H1 (cell line): ENCODE data around the gene SIX5. TPM values are rescaled to one million over a fixed set of nuclear protein-coding genes. Genes with fewer than 3 reads are reported as not detected.
A peak's percentile ranks its signal among the peaks of the same experiment; 100 is the strongest.

Experiments
- CTCF ChIA-PET: fragments of 300-600 bp; sonication (Branson Sonifier 250); formaldehyde crosslinking; loops from one replicate; lab custom pipeline; 2021; ENCODE audit not compliant: partially characterized antibody; lab: Charles Lee
- POLR2A ChIA-PET: fragments of 300-600 bp; sonication (Branson Sonifier 250); formaldehyde crosslinking; loops from one replicate; lab custom pipeline; 2021; ENCODE audit warnings: inconsistent platforms; ENCODE audit not compliant: partially characterized antibody; lab: Charles Lee
- DNase-seq, 2 experiments: peaks; one replicate each; pipeline versions ENCODE4 v3.0.0 to v3.0.0-alpha.2; 2010 to 2022; ENCODE audit warnings: low spot score in 2 of 2, low read depth in 1 of 2, mixed read lengths in 1 of 2
- FAIRE-seq: peaks from 2 replicates; lab custom pipeline; 2011; peaks lifted over from hg19 to GRCh38; lab: Jason Lieb, UNC
- H2AFZ ChIP-seq: 2 replicates; pipeline ENCODE4 v1.8.1; 2012; ENCODE audit warnings: low read length, inconsistent platforms
- H2AK5ac ChIP-seq: 2 replicates; pipeline ENCODE4 v1.6.1; 2013; ENCODE audit warnings: low read depth, low read length
- H2BK120ac ChIP-seq: replicated peaks from 2 replicates; pipeline ENCODE3; 2013; ENCODE audit warnings: low read depth, low read length, inconsistent platforms
- H2BK12ac ChIP-seq: 2 replicates; pipeline ENCODE4 v1.6.1; 2013; ENCODE audit warnings: low read depth, low read length
- H2BK15ac ChIP-seq: 2 replicates; pipeline ENCODE4 v1.6.1; 2013; ENCODE audit warnings: low read length
- H2BK20ac ChIP-seq: 2 replicates; pipeline ENCODE4 v1.6.1; 2013; ENCODE audit warnings: low read length
- H2BK5ac ChIP-seq: 2 replicates; pipeline ENCODE4 v1.6.1; 2013; ENCODE audit warnings: low read depth, low read length
- H3K14ac ChIP-seq: 2 replicates; pipeline ENCODE4 v1.6.1; 2013; ENCODE audit warnings: inconsistent platforms; ENCODE audit not compliant: insufficient read length
- H3K18ac ChIP-seq: 2 replicates; pipeline ENCODE4 v1.6.1; 2013; ENCODE audit warnings: low read length; ENCODE audit errors: extremely low read depth
- H3K23ac ChIP-seq: 2 replicates; pipeline ENCODE4 v1.6.1; 2013; ENCODE audit warnings: inconsistent platforms; ENCODE audit not compliant: insufficient read length
- H3K23me2 ChIP-seq: 2 replicates; pipeline ENCODE4 v1.6.1; 2013; ENCODE audit warnings: low read depth, low read length
- H3K27ac ChIP-seq: 2 replicates; pipeline ENCODE4 v1.6.1; 2011; ENCODE audit warnings: low read depth, low read length, inconsistent platforms
- H3K27me3 ChIP-seq, 4 experiments: replicated peaks in 1 of 4; 1 replicate in 1 of 4; 2 replicates in 3 of 4; pipeline versions ENCODE4 v1.6.1 to v1.8.1; 2011 to 2013; ENCODE audit warnings: low read length in 3 of 4, mild to moderate bottlenecking in 3 of 4, inconsistent platforms in 2 of 4, mixed read lengths in 2 of 4, moderate library complexity in 1 of 4; ENCODE audit not compliant: control insufficient read depth in 3 of 4, insufficient read depth in 3 of 4; ENCODE audit errors: extremely low read depth in 1 of 4
- H3K36me3 ChIP-seq, 4 experiments: 2 replicates each; pipeline versions ENCODE4 v1.6.1 to v1.8.1; 2011 to 2013; ENCODE audit warnings: mild to moderate bottlenecking in 4 of 4, low read length in 3 of 4, moderate library complexity in 2 of 4, control low read depth in 1 of 4, inconsistent platforms in 1 of 4; ENCODE audit not compliant: insufficient read depth in 4 of 4, control insufficient read depth in 2 of 4
- H3K4ac ChIP-seq: replicated peaks from 2 replicates; pipeline ENCODE3; 2013; ENCODE audit warnings: low read length, low read depth, mixed read lengths, inconsistent platforms; ENCODE audit not compliant: insufficient read length
- H3K4me1 ChIP-seq, 4 experiments: replicated peaks in 1 of 4; 1 replicate in 1 of 4; 2 replicates in 3 of 4; pipeline versions ENCODE4 v1.6.1 to v1.8.1; 2011 to 2013; ENCODE audit warnings: low read length in 3 of 4, inconsistent platforms in 2 of 4, mixed read lengths in 1 of 4; ENCODE audit not compliant: insufficient read depth in 4 of 4, control insufficient read depth in 3 of 4
- H3K4me2 ChIP-seq, 2 experiments: 2 replicates each; pipeline versions ENCODE4 v1.6.1 to v1.8.1; 2011 to 2013; ENCODE audit warnings: low read depth in 2 of 2, low read length in 2 of 2, control low read depth in 1 of 2, inconsistent platforms in 1 of 2, mild to moderate bottlenecking in 1 of 2; ENCODE audit not compliant: insufficient read depth in 1 of 2
- H3K4me3 ChIP-seq, 4 experiments: fragments of 200-600, 300-600 bp in 1 of 4; sonication (generic), shearing (Covaris generic), sonication (Bioruptor Twin) in 1 of 4; 2 replicates each; pipeline versions ENCODE4 v1.5.1 to v1.8.1; 2011 to 2016; ENCODE audit warnings: low read length in 4 of 4, low read depth in 3 of 4, control low read depth in 2 of 4, inconsistent platforms in 2 of 4, mild to moderate bottlenecking in 2 of 4, mixed read lengths in 1 of 4, moderate library complexity in 1 of 4; ENCODE audit not compliant: insufficient read depth in 2 of 4; ENCODE audit errors: extremely low read depth in 1 of 4
- H3K56ac ChIP-seq: replicated peaks from 2 replicates; pipeline ENCODE3; 2013; ENCODE audit warnings: low read depth, mild to moderate bottlenecking, mixed read lengths, low read length, inconsistent platforms; ENCODE audit not compliant: insufficient read length
- H3K79me1 ChIP-seq: 2 replicates; pipeline ENCODE4 v1.6.1; 2013; ENCODE audit warnings: low read depth, low read length, control low read depth
- H3K79me2 ChIP-seq, 2 experiments: 2 replicates each; pipeline versions ENCODE4 v1.6.1 to v1.8.1; 2012 to 2013; ENCODE audit warnings: low read length in 2 of 2, mild to moderate bottlenecking in 2 of 2, inconsistent platforms in 1 of 2; ENCODE audit not compliant: insufficient read depth in 2 of 2, control insufficient read depth in 1 of 2
- H3K9ac ChIP-seq, 4 experiments: replicated peaks in 1 of 4; 1 replicate in 1 of 4; 2 replicates in 3 of 4; pipeline versions ENCODE4 v1.6.1 to v1.8.1; 2011 to 2013; ENCODE audit warnings: low read depth in 3 of 4, low read length in 3 of 4, control low read depth in 2 of 4, mild to moderate bottlenecking in 2 of 4, moderate library complexity in 2 of 4, inconsistent platforms in 1 of 4; ENCODE audit errors: extremely low read depth in 1 of 4
- H3K9me3 ChIP-seq, 2 experiments: 2 replicates each; pipeline versions ENCODE4 v1.6.1 to v1.8.1; 2012 to 2013; ENCODE audit warnings: mild to moderate bottlenecking in 2 of 2, moderate library complexity in 2 of 2, control low read depth in 1 of 2, inconsistent platforms in 1 of 2, low read depth in 1 of 2, low read length in 1 of 2, mixed read lengths in 1 of 2; ENCODE audit not compliant: insufficient read depth in 2 of 2
- H4K20me1 ChIP-seq, 2 experiments: replicated peaks in 1 of 2; 2 replicates each; pipeline versions ENCODE3 to v1.8.1; 2011 to 2013; ENCODE audit warnings: inconsistent platforms in 2 of 2, low read length in 2 of 2, mild to moderate bottlenecking in 1 of 2; ENCODE audit not compliant: insufficient read depth in 2 of 2, control insufficient read depth in 1 of 2
- H4K5ac ChIP-seq: 2 replicates; pipeline ENCODE4 v1.6.1; 2013; ENCODE audit warnings: low read length, low read depth, mixed read lengths, inconsistent platforms; ENCODE audit not compliant: insufficient read length
- H4K8ac ChIP-seq: 2 replicates; pipeline ENCODE4 v1.8.0; 2013; ENCODE audit warnings: mild to moderate bottlenecking, moderate library complexity, low read length, inconsistent platforms; ENCODE audit not compliant: insufficient read depth; ENCODE audit errors: extremely low read depth
- H4K91ac ChIP-seq: replicated peaks from 2 replicates; pipeline ENCODE3; 2013; ENCODE audit warnings: low read length, mixed read lengths, inconsistent platforms; ENCODE audit not compliant: insufficient read length
- ASH2L ChIP-seq: fragments of 200-600, 300-600 bp; sonication (generic); IDR thresholded peaks from one replicate; pipeline ENCODE4 v1.7.1; 2017; ENCODE audit warnings: low read length
- HDAC2 ChIP-seq, 2 experiments: fragments of 300-600 bp in 1 of 2; sonication (generic) in 1 of 2; IDR thresholded peaks; 2 replicates each; pipeline ENCODE4 v1.6.1; 2011 to 2012; ENCODE audit warnings: low read depth in 2 of 2, low read length in 2 of 2, mild to moderate bottlenecking in 2 of 2, moderate library complexity in 2 of 2, borderline replicate concordance in 1 of 2, inconsistent platforms in 1 of 2
- KDM1A ChIP-seq: fragments of 200-600, 300-600 bp; sonication (generic); IDR thresholded peaks from 2 replicates; pipeline ENCODE4 v1.7.1; 2016; ENCODE audit warnings: mild to moderate bottlenecking, low read length, borderline replicate concordance
- POLR2AphosphoS5 ChIP-seq: IDR thresholded peaks from 2 replicates; pipeline ENCODE4 v1.6.1; 2011; ENCODE audit warnings: low read depth, low read length
- RAD21 ChIP-seq, 2 experiments: IDR thresholded peaks in 1 of 2; conservative IDR thresholded peaks in 1 of 2; 2 replicates each; pipeline ENCODE4 v1.6.1; 2011; ENCODE audit warnings: low read depth in 2 of 2, low read length in 2 of 2, improper control_type of control experiment in 1 of 2, inconsistent platforms in 1 of 2, mild to moderate bottlenecking in 1 of 2, moderate library complexity in 1 of 2
- SRF ChIP-seq: IDR thresholded peaks from 2 replicates; pipeline ENCODE4 v1.6.1; 2011; ENCODE audit warnings: mild to moderate bottlenecking, low read depth, low read length, moderate library complexity
- TBP ChIP-seq: IDR thresholded peaks from 2 replicates; pipeline ENCODE4 v1.6.1; 2011; ENCODE audit warnings: low read depth, low read length, improper control_type of control experiment
- TEAD4 ChIP-seq: IDR thresholded peaks from 2 replicates; pipeline ENCODE4 v1.6.1; 2012; ENCODE audit warnings: low read depth, low read length, inconsistent platforms, mixed read lengths
- WGBS, 2 experiments: shearing (Covaris generic) in 1 of 2; methylation state at CpG; one replicate each; pipeline versions ENCODE4 v1.1.6 to v1.1.7; 2013 to 2015; ENCODE audit warnings: low lambda C conversion rate in 2 of 2, mixed read lengths in 2 of 2, inconsistent platforms in 1 of 2, low coverage in 1 of 2, missing lambda C conversion rate in 1 of 2; ENCODE audit not compliant: insufficient replicate concordance in 2 of 2, insufficient coverage in 1 of 2, insufficient read length in 1 of 2; ENCODE audit errors: extremely low coverage in 1 of 2, missing lambda C conversion rate in 1 of 2; 5-methylcytosine and 5-hydroxymethylcytosine counted together
- polyA plus RNA-seq, 7 experiments: library from polyadenylated mRNA; depleted of rRNA in 3 of 7; stranded (reverse) in 5 of 7; unstranded in 2 of 7; fragments of >200 nt in 5 of 7; fragments of 200-250 nt in 2 of 7; gene quantifications; 1 replicate in 5 of 7; 2 replicates in 1 of 7; 4 replicates in 1 of 7; pipeline versions ENCODE4 v1.2.1 to v1.2.3, GENCODE V29; 2011 to 2013; ENCODE audit warnings: missing spikeins in 2 of 7, mixed read lengths in 2 of 7
- total RNA-seq: library from RNA; stranded (reverse); fragmentation: NEBNext Ultra II Directional; extraction: Animal tissue kit (Norgen Biotek cat#: 25700); gene quantifications from 2 replicates; pipeline ENCODE4 v1.2.1, GENCODE V29; 2021

SIX5 gene
- total and polyA plus RNA-seq, 2 of the 8 experiments (the other 6 are each of a cell fraction or from before 2014, with no cell fraction given): 20.9 to 24.2 TPM

DNA sequence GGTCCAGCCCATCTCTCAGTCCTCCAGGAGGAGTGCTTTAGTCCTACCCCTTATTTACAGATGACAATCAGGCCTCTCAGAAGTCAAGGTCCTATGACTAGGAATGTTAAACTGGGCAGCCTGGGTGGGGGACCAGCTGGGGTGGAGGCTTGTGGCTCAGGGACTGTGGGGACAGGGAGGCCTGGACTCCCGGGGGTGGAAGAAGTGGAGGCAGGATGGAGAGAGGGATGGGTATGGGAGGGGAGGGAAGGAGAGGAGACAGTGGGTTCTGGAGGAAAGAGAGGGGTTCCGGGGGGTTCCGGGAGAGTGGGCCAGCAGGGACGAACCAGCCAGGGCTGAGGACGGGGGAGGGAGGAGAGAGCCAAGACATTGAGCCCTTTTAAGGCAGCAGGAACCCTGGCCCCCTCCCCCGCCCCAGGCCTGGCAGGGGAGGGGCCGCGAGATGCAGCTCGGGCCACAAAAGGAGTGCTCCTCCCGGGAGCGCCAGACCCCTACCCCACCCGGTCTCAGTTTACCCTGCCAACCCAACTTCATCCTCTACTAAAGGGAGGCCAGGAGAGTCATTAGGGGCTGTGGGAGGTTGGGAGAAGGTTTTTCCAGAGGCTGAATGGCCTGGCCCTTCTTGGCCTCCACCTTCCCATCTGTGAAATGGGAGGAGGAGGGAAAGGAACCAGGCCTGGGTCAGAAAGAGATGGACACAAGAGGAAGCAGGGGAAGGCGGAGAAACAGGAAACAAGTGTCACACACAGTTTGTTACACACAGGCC, 11.6 kb upstream of the SIX5 start:
- peaks cover 4% of the 10 kb centered on the region; the same call in 1 of the 2 replicates for H3K23me2 ChIP-seq
- no peak overlapping the region for H3K14ac ChIP-seq
- CTCF ChIA-PET: interaction anchor here (1.1 to 5.1 kb wide), 4 partner anchors 8 to 111 kb away, joined by 4 to 45 read pairs (median 10); partner anchors contain the start of gene SIX5

More for the DNA sequence above, 11.6 kb upstream of the SIX5 start:
- Histone ChIP-seq H3K36me3 (peaks cover 3 to 15% (median 7%) of the 10 kb centered on the region in 4 experiments; a peak in 6 of 8 replicates), H3K4me3 (no peak overlapping the region), H3K56ac (no peak overlapping the region), H4K5ac (no peak overlapping the region), H3K9ac (no peak overlapping the region), H3K23ac (no peak overlapping the region), H4K20me1 (peaks cover 15 to 19% of the 10 kb centered on the region in 2 experiments), H3K4me1 (peaks cover 3 to 26% (median 15%) of the 10 kb centered on the region in 4 experiments), H2BK12ac (0 out of 2 replicates have a peak overlapping the region, but pooled peaks have one; percentile 39), H2BK15ac (no peak overlapping the region), H3K4ac (no peak overlapping the region), H3K4me2 (peak overlapping the region in 1 of 2 experiments; percentile 58; a peak in 1 of 4 replicates), H3K27ac (no peak overlapping the region), H4K8ac (no peak overlapping the region; the same call in 1 of the 2 replicates), H3K27me3 (peaks cover 0 to 6% (median 0%) of the 10 kb centered on the region in 4 experiments; a peak in 1 of 7 replicates), H2BK5ac (no peak overlapping the region), H4K91ac (no peak overlapping the region), H3K79me1 (0 out of 2 replicates have a peak, but pooled peaks cover 4% of the 10 kb centered on the region), H2AK5ac (0 out of 2 replicates have a peak overlapping the region, but pooled peaks have one; percentile 39), H3K79me2 (no peaks in the 10 kb centered on the region), H2BK20ac (0 out of 2 replicates have a peak overlapping the region, but pooled peaks have one; percentile 32), H3K18ac (no peak overlapping the region), H2BK120ac (no peak overlapping the region), H3K9me3 (no peaks in the 10 kb centered on the region), H2AFZ (no peak overlapping the region)
- no peak for DNase-seq
- WGBS, 2 experiments: 71% methylated on average over 13 of the region's 13 CpGs; no CpG with 5 or more reads in 1 of the 2 experiments
- POLR2A ChIA-PET: interaction anchor here (0.9 to 9.5 kb wide), 8 partner anchors 9 to 194 kb away, joined by 3 to 133 read pairs (median 5); partner anchors contain the start of genes DMWD, FOXA3 and SIX5
- no peak for FAIRE-seq
- 0 out of 4 replicates have a peak, but pooled peaks of 1 of the 2 experiments have one; percentile 46 for TF ChIP-seq HDAC2 (IDR thresholded peaks at IDR 0.05; ENCODE audit: borderline replicate concordance in 1 of 2, low read depth in 2 of 2, low read length in 2 of 2)
- TF ChIP-seq SRF: peak; percentile 36; the same call in 1 of the 2 replicates
- TF ChIP-seq RAD21 (IDR thresholded peaks at IDR 0.05 in 1 of 2, conservative IDR thresholded peaks at IDR 0.05 in 1 of 2; ENCODE audit: low read depth in 2 of 2, low read length in 2 of 2): no peak
- peak; percentile 83; the same call in 1 of the 2 replicates for TF ChIP-seq KDM1A
- no peak for TF ChIP-seq POLR2AphosphoS5
- TF ChIP-seq TEAD4: no peak
- no peak for TF ChIP-seq TBP
- no peak for TF ChIP-seq ASH2L
